ENCODE data around the gene TCF3.

Gene TCF3

GRCh38 chr19:1622007-1622406, 30.4 kb downstream of the TCF3 start:
- peaks cover 89% of the 10 kb centered on the region; the same call in 1 of the 2 replicates for H3K36me3 ChIP-seq (ENCODE audit: insufficient read depth, low read length)
- H3K4me3 ChIP-seq (ENCODE audit: low read length, poor library complexity, severe bottlenecking), result no peak overlapping the region
- no peak overlapping the region for H2AFZ ChIP-seq (ENCODE audit: low read length)
- no peak overlapping the region for H3K9ac ChIP-seq (ENCODE audit: low read depth, low read length, poor library complexity, severe bottlenecking)
- no peak overlapping the region for H3K4me2 ChIP-seq (ENCODE audit: low read depth, low read length, poor library complexity, severe bottlenecking)
- no peaks in the 10 kb centered on the region for H3K4me1 ChIP-seq (ENCODE audit: insufficient read depth, low read length, poor library complexity, severe bottlenecking)
- H3K27me3 ChIP-seq (ENCODE audit: insufficient read depth, low read length, poor library complexity, severe bottlenecking), result no peaks in the 10 kb centered on the region
- H4K20me1 ChIP-seq (ENCODE audit: insufficient read depth, low read length, poor library complexity, severe bottlenecking), result peaks cover 16% of the 10 kb centered on the region
- no peaks in the 10 kb centered on the region for H3K9me3 ChIP-seq (ENCODE audit: insufficient read depth, low read depth, low read length)
- TF ChIP-seq EZH2phosphoT487 (IDR thresholded peaks at IDR 0.05; ENCODE audit: borderline replicate concordance) (no peak), CTCF (conservative IDR thresholded peaks at IDR 0.05; ENCODE audit: low read length) (no peak)
- H3F3A ChIP-seq (ENCODE audit: low read depth), result no peaks in the 10 kb centered on the region
- no peaks in the 10 kb centered on the region for H3K9me2 ChIP-seq (replicated peaks; ENCODE audit: low read depth, low read length)
- no peaks in the 10 kb centered on the region for H3K79me2 ChIP-seq (ENCODE audit: insufficient read depth, low read length)

GRCh38 chr19:1621574-1621973, 30.8 kb downstream of the TCF3 start:
- Histone ChIP-seq H2AFZ (ENCODE audit: low read length) (no peak overlapping the region), H3K9me3 (ENCODE audit: insufficient read depth, low read depth, low read length) (no peaks in the 10 kb centered on the region), H3F3A (ENCODE audit: low read depth) (no peaks in the 10 kb centered on the region), H3K9ac (ENCODE audit: low read depth, low read length, poor library complexity, severe bottlenecking) (no peak overlapping the region), H3K27me3 (ENCODE audit: insufficient read depth, low read length, poor library complexity, severe bottlenecking) (no peaks in the 10 kb centered on the region), H3K4me1 (ENCODE audit: insufficient read depth, low read length, poor library complexity, severe bottlenecking) (no peaks in the 10 kb centered on the region), H3K36me3 (ENCODE audit: insufficient read depth, low read length) (peaks cover 91% of the 10 kb centered on the region; the same call in 1 of the 2 replicates), H3K79me2 (ENCODE audit: insufficient read depth, low read length) (no peaks in the 10 kb centered on the region), H3K9me2 (replicated peaks; ENCODE audit: low read depth, low read length) (no peaks in the 10 kb centered on the region), H3K4me3 (ENCODE audit: low read length, poor library complexity, severe bottlenecking) (no peak overlapping the region), H3K4me2 (ENCODE audit: low read depth, low read length, poor library complexity, severe bottlenecking) (no peak overlapping the region), H4K20me1 (ENCODE audit: insufficient read depth, low read length, poor library complexity, severe bottlenecking) (peaks cover 14% of the 10 kb centered on the region)
- TF ChIP-seq EZH2phosphoT487 (IDR thresholded peaks at IDR 0.05; ENCODE audit: borderline replicate concordance), result no peak
- no peak for TF ChIP-seq CTCF (conservative IDR thresholded peaks at IDR 0.05; ENCODE audit: low read length)

- Histone ChIP-seq H3K79me2 (ENCODE audit: insufficient read depth, low read length) (no peaks in the 10 kb centered on the region), H3K9me2 (replicated peaks; ENCODE audit: low read depth, low read length) (no peaks in the 10 kb centered on the region), H3K36me3 (ENCODE audit: insufficient read depth, low read length) (peaks cover 90% of the 10 kb centered on the region; the same call in 1 of the 2 replicates), H3K27me3 (ENCODE audit: insufficient read depth, low read length, poor library complexity, severe bottlenecking) (no peaks in the 10 kb centered on the region), H3K9me3 (ENCODE audit: insufficient read depth, low read depth, low read length) (no peaks in the 10 kb centered on the region), H3F3A (ENCODE audit: low read depth) (no peaks in the 10 kb centered on the region), H2AFZ (ENCODE audit: low read length) (no peak overlapping the region), H3K9ac (ENCODE audit: low read depth, low read length, poor library complexity, severe bottlenecking) (no peak overlapping the region), H4K20me1 (ENCODE audit: insufficient read depth, low read length, poor library complexity, severe bottlenecking) (peaks cover 10% of the 10 kb centered on the region), H3K4me1 (ENCODE audit: insufficient read depth, low read length, poor library complexity, severe bottlenecking) (no peaks in the 10 kb centered on the region), H3K4me3 (ENCODE audit: low read length, poor library complexity, severe bottlenecking) (no peak overlapping the region), H3K4me2 (ENCODE audit: low read depth, low read length, poor library complexity, severe bottlenecking) (no peak overlapping the region)
- TF ChIP-seq CTCF (conservative IDR thresholded peaks at IDR 0.05; ENCODE audit: low read length) (no peak), EZH2phosphoT487 (IDR thresholded peaks at IDR 0.05; ENCODE audit: borderline replicate concordance) (no peak)
These were observed 31.4 kb downstream of the TCF3 start for GRCh38 chr19:1621021-1621420.
